Naive B cell (primary cell): ENCODE data around the gene P2RX6. TPM values are rescaled to one million over a fixed set of nuclear protein-coding genes. Genes with fewer than 3 reads are reported as not detected.

Source experiments
- ATAC-seq, 2 donors: fragments of 150-1000 bp; cut with Tn5 transposase; 2 replicates each; pipeline ENCODE4 v1.10.0; 2021; ENCODE audit warnings: low read depth in 2 of 2, mild to moderate bottlenecking in 2 of 2, moderate library complexity in 2 of 2
- DNase-seq: peaks from one replicate; pipeline ENCODE4 v3.0.0; 2022
- H3K27ac Mint-ChIP-seq, 6 donors: one replicate each; pipeline ENCODE4 v1.8.0; 2020 to 2022; ENCODE audit warnings: mild to moderate bottlenecking in 6 of 6, mixed read lengths in 6 of 6, moderate library complexity in 5 of 6, inconsistent platforms in 2 of 6
- H3K27me3 Mint-ChIP-seq, 3 donors: one replicate each; pipeline ENCODE4 v1.8.0; 2021 to 2022; ENCODE audit warnings: mixed read lengths in 3 of 3, mild to moderate bottlenecking in 1 of 3
- H3K36me3 Mint-ChIP-seq, 2 donors: one replicate each; pipeline ENCODE4 v1.8.0; 2020 to 2022; ENCODE audit warnings: mixed read lengths in 2 of 2, inconsistent platforms in 1 of 2, mild to moderate bottlenecking in 1 of 2
- H3K4me1 Mint-ChIP-seq, 3 donors: one replicate each; pipeline ENCODE4 v1.8.0; 2020 to 2022; ENCODE audit warnings: mixed read lengths in 3 of 3, inconsistent platforms in 1 of 3, mild to moderate bottlenecking in 1 of 3, moderate library complexity in 1 of 3
- H3K4me3 Mint-ChIP-seq, 8 donors: one replicate each; pipeline ENCODE4 v1.8.0; 2020 to 2022; ENCODE audit warnings: mild to moderate bottlenecking in 8 of 8, mixed read lengths in 8 of 8, moderate library complexity in 8 of 8, inconsistent platforms in 2 of 8
- H3K9me3 Mint-ChIP-seq, 7 donors: one replicate each; pipeline ENCODE4 v1.8.0; 2020 to 2022; ENCODE audit warnings: mixed read lengths in 7 of 7, mild to moderate bottlenecking in 5 of 7, inconsistent platforms in 2 of 7, moderate library complexity in 1 of 7
- polyA plus RNA-seq, 6 donors: library from polyadenylated mRNA; unstranded; fragments of 300-500 nt; fragmentation: Illumina TruSeq; gene quantifications; one replicate each; pipeline ENCODE4 v1.2.3, GENCODE V29; 2021; ENCODE audit warnings: low read depth in 6 of 6

Gene P2RX6
- polyA plus RNA-seq, 6 donors from 2014 or later = 0.44 TPM; not detected in 5

- Mint-ChIP-seq H3K4me1 (no peaks in the 10 kb centered on the region), H3K36me3 (no peaks in the 10 kb centered on the region), H3K9me3 (no peaks in the 10 kb centered on the region), H3K4me3 (no peak overlapping the region), H3K27ac (no peak overlapping the region), H3K27me3 (peaks cover 0 to 27% (median 15%) of the 10 kb centered on the region in 3 donors)
- no peak for ATAC-seq
- DNase-seq = no peak
These were observed 58.1 kb downstream of the P2RX6 start for GRCh38 chr22:21073023-21073422.

GRCh38 chr22:21073482-21073881 lies 58.5 kb downstream of the P2RX6 start:
- ATAC-seq (no peak), DNase-seq (no peak)
- Mint-ChIP-seq H3K27me3 (peaks cover 0 to 25% (median 18%) of the 10 kb centered on the region in 3 donors), H3K4me1 (no peaks in the 10 kb centered on the region), H3K36me3 (no peaks in the 10 kb centered on the region), H3K4me3 (no peak overlapping the region), H3K27ac (no peak overlapping the region), H3K9me3 (no peaks in the 10 kb centered on the region)

- no peaks in the 10 kb centered on the region for H3K9me3 Mint-ChIP-seq
- H3K27ac Mint-ChIP-seq = no peak overlapping the region
- H3K4me1 Mint-ChIP-seq = no peaks in the 10 kb centered on the region
- ATAC-seq = no peak
- DNase-seq = no peak
- peaks cover 0 to 23% (median 17%) of the 10 kb centered on the region in 3 donors for H3K27me3 Mint-ChIP-seq
- H3K4me3 Mint-ChIP-seq = no peak overlapping the region
- H3K36me3 Mint-ChIP-seq = no peaks in the 10 kb centered on the region
These were observed 59.2 kb downstream of the P2RX6 start for GRCh38 chr22:21074102-21074715.

GRCh38 chr22:21075516-21076138 lies 60.7 kb downstream of the P2RX6 start:
- Mint-ChIP-seq H3K9me3 (no peaks in the 10 kb centered on the region), H3K27me3 (peaks cover 0 to 23% (median 8%) of the 10 kb centered on the region in 3 donors), H3K27ac (no peak overlapping the region), H3K4me3 (no peak overlapping the region), H3K36me3 (no peaks in the 10 kb centered on the region), H3K4me1 (no peaks in the 10 kb centered on the region)
- DNase-seq (no peak), ATAC-seq (no peak)

DNA sequence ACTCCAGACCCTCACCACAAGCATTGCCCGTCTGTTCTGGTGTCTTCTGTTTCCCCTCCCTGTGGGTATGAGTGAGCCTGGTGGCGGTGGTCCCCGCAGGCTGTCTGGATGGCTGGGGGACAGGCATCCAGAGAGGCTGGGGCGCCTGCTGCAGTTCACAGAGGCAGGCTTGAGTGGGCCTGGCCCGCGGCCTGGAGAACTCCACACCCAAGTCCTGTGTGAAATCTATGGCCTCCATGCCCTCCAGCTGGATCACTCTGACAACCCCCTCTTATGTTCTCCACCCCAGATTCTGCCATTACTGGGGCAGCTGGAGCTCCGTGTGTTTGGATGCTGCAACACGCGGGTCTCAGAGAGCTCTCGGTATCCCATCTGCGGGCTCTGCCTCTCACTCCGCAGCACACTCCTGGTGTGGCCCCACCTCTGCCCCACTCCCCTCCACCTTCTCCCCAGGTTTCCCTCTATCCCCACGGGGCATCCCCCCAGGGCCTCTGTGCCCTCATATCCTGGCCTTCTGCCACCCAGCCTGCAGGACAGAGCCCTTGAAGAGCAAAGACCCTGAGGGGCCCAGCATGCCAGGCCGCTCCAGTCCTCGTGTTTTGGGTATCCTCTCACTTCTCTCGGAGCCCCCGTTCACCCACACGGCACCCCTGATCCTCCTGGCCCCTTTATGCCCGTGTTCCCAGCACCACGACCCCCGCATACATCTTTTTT lies 62.1 kb downstream of the P2RX6 start:
- H3K36me3 Mint-ChIP-seq = no peaks in the 10 kb centered on the region
- H3K4me3 Mint-ChIP-seq = peak overlapping the region in 1 of 8 donors; percentile 42
- H3K4me1 Mint-ChIP-seq = no peaks in the 10 kb centered on the region
- H3K27me3 Mint-ChIP-seq = peaks cover 0 to 23% (median 8%) of the 10 kb centered on the region in 3 donors
- DNase-seq (no peak), ATAC-seq (no peak)
- H3K9me3 Mint-ChIP-seq = no peaks in the 10 kb centered on the region
- H3K27ac Mint-ChIP-seq = peak overlapping the region in 1 of 6 donors; percentile 20

Other genes starting within 250 kb of the P2RX6 start
- under 1 TPM in 4 of 6 donors, not detected in 2; 0.13 to 0.27 (median 0.24) TPM for gene SERPIND1, start 241.1 kb upstream of the P2RX6 start, polyA plus RNA-seq
- 10 to 100 TPM; 25.6 to 68.3 (median 39.3) TPM for gene PI4KA, start 156.4 kb upstream of the P2RX6 start, polyA plus RNA-seq
- 10 to 100 TPM; 15.1 to 24.1 (median 17.1) TPM for gene SNAP29, start 156.2 kb upstream of the P2RX6 start, polyA plus RNA-seq
- 10 to 100 TPM; 42.6 to 60.7 (median 50.0) TPM for gene CRKL, start 97.8 kb upstream of the P2RX6 start, polyA plus RNA-seq
- gene AIFM3, start 47.9 kb upstream of the P2RX6 start, polyA plus RNA-seq = under 1 TPM in 2 of 6 donors, not detected in 4; 0.26 to 0.82 TPM
- 10 to 100 TPM in 2 of 6 donors, 1 to 10 TPM in 4; 3.6 to 15.0 (median 9.3) TPM for gene LZTR1, start 32.9 kb upstream of the P2RX6 start, polyA plus RNA-seq
- gene THAP7, start 13.0 kb upstream of the P2RX6 start, polyA plus RNA-seq = 10 to 100 TPM; 36.6 to 43.6 (median 40.9) TPM
- gene SLC7A4, start 17.4 kb downstream of the P2RX6 start, polyA plus RNA-seq = not detected
- gene LRRC74B, start 30.8 kb downstream of the P2RX6 start, polyA plus RNA-seq = not detected